GM21723 (cell line): Measurements from ENCODE around the gene CISD3.

Experiments used
- ATAC-seq: cut with Tn5 transposase; IDR thresholded peaks from one replicate; pipeline ENCODE4 v1.9.1; 2021; ENCODE audit warnings: mild to moderate bottlenecking, moderate library complexity; ENCODE audit not compliant: unreplicated experiment

CISD3 gene, protein sequence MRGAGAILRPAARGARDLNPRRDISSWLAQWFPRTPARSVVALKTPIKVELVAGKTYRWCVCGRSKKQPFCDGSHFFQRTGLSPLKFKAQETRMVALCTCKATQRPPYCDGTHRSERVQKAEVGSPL

GRCh38 chr17:38729886-38730525 is at the start of gene CISD3:
TSS of gene CISD3 (plus strand) at chr17:38730341. CDS start at chr17:38730359, 18 bp downstream.
- peak; percentile 70 for ATAC-seq

- no peak for ATAC-seq
These were observed 49.0 kb upstream of the CISD3 start for GRCh38 chr17:38681096-38681495.

DNA sequence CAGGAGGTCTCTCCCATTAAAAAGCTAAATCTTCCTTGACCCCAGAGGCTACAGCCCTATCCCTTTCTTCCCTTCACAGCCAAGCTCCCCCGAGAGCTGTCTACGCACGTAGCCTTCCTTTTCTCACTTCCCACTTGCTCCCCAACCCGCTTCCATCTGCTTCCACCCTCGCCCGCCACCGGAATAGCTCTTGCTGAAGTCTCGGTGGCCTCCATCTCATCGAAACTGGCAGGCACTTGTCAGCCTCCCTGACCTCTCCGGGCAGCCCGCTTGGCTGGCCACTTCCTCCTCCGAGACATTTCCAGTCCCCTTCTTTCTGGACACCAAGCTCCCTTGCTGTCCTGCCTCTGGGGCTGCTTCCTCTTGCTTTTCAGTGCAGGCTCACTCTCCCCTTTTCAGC is 44.6 kb upstream of the CISD3 start:
- ATAC-seq: no peak

GRCh38 chr17:38687286-38687685 is 42.9 kb upstream of the CISD3 start:
- ATAC-seq: no peak

DNA sequence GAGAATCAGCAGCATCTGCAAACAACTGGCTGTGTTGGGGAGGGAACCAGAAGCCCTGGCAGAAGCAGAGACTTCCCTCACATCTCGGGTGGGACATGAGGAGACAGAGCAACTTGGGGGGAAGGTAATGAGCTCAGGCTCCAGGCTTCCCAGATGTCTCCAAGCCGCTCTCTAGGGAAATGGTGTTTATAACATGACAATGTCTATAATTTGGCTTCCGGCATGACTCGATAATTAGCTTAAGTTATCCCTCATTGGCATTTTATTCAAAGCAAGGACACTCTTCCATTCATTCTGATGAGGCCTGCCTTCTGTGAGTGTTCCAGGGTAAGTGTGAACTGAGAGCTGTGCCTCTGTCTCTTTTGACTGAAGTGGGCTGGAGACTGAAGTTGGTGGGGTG is 39.8 kb upstream of the CISD3 start:
- ATAC-seq: no peak

DNA sequence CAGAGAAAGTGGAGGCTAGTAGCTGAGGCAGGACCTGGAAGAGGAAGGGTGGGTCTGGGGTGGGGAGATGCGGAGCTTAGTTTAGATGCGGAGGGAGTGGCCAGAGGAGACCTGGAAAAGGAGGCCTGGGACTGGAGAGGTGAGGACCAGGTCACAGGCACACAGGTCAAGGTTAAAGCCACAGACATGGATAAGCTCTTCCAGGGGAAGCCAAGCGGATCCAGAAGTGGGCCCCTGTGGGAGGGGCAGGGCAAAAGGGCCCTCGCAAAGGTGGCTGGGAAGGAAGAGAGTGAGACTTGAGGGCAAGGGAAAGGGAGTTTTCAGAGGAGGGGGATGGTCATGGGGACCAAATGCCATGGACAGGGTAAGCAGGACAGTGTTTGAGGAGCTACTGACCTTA is 39.0 kb upstream of the CISD3 start:
- ATAC-seq: no peak

- no peak for ATAC-seq
These were observed 36.3 kb upstream of the CISD3 start for GRCh38 chr17:38693700-38694329.

DNA sequence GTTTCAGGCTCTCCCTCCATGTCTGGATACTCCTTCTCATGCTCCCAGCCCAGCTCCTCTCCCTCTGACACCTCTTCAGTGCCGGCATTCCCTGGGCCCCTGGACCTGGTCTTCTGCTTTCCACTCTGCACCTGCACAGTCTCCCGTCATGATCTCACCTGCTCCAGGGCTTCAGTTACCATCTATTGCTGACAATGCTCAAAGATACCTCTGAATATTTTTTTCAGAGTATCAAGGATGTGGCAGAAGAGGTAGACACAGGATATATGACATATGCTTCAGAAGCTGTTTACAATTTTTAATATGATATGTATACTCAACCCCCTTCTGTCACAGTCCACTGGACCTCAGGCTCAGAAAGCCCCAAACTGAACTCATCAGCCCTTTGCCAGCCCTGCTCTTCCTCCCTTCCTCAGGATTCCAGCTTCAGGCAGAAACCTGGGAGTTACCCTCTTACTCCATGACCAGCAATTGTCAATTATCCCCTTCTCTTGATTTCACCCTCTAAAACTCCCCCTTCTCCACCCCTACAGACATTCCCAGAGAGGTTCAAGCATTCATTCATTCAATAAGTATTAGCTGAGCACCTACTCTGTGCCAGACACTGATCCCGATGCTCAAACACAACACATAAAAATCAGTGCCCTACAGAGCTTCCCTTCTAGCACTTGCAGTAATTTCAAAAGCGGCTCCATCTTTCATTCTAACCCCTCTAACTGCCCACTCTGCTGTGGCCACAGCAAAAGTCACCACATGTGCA is 32.9 kb upstream of the CISD3 start:
- ATAC-seq: no peak

DNA sequence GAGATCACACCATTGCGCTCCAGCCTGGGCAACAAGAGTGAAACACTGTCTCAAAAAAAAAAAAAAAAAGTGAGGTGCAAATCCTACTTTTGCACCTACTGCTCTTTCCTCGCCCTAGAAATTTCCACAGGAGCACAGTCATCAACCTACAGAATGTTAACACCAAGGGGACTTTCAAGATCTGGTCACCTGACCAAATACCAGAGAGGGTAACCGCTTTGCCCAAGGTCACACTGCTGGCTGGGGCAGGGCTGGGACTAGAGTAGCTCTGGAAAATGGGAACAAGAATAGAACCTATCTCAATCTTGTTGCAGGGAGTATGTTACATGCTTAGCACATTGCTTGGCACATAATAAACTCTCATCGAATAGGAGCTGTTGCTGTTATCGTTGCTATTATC is 31.4 kb upstream of the CISD3 start:
- ATAC-seq: no peak

- ATAC-seq: peak; percentile 26
These were observed 28.5 kb upstream of the CISD3 start for GRCh38 chr17:38701504-38702165.

GRCh38 chr17:38702166-38702915 is 27.8 kb upstream of the CISD3 start:
- peak; percentile 24 for ATAC-seq

- ATAC-seq: no peak
These were observed 27.0 kb upstream of the CISD3 start for GRCh38 chr17:38702916-38703741.

GRCh38 chr17:38703742-38704605 is 26.2 kb upstream of the CISD3 start:
- peak; percentile 23 for ATAC-seq

- no peak for ATAC-seq
These were observed 25.3 kb upstream of the CISD3 start, which contains the start of gene MLLT6 for GRCh38 chr17:38704606-38705522. TSS of gene MLLT6 (plus strand) at chr17:38705273. CDS start at chr17:38705633, 360 bp downstream.

DNA sequence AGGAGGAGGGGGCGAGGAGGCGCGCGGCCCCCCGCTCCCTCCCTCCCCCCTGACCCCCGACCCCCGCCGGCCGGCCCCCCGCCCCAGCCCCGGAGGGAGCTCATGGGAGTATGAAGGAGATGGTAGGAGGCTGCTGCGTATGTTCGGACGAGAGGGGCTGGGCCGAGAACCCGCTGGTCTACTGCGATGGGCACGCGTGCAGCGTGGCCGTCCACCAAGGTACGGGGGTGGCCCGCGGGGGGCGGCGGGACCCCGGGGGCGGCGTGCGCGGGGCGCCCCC is 24.7 kb upstream of the CISD3 start:
- no peak for ATAC-seq

DNA sequence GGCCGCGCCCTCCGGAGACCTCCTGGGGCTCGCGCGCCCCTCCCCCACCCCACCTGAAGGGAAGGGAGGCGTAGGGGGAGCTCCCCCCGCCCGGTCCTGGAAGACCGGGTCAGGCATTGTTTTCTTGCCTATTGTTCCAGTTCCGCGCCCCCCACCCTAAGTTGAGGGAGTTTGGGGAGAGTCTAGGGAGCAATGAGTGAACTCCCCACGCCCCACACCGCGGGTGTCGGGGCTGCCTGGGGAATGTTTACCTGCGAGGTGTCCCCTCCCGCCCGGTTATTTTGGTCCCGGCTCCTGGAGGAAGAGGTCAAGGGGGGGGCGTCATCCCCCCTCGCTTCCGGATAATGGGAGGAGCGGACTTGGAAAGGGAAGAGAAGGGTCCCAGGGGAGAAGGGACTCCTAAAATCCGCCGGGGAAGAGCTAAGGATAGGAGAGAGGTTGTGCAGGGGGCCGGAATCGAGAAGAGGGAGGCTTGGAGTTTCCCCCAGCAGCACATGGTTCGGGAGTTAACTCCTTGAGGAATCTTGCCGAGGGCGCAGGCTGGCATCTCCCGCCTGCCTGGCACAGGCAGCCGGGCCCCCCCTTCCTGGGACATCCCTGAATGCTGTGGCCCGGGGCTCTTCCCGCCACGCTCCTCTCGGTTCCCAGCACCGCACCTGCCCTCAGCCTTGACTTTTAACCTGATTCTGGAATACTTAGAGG is 24.2 kb upstream of the CISD3 start:
- no peak for ATAC-seq

GRCh38 chr17:38706505-38707216 is 23.5 kb upstream of the CISD3 start:
- no peak for ATAC-seq
